HG02840 (cell line): Measurements from ENCODE around the gene CDK5R2.

Source experiments
- ATAC-seq: cut with Tn5 transposase; IDR thresholded peaks from one replicate; pipeline ENCODE4 v1.9.1; 2021; ENCODE audit warnings: mild to moderate bottlenecking, moderate library complexity, moderate number of reproducible peaks; ENCODE audit not compliant: unreplicated experiment, low FRiP score

Gene CDK5R2

GRCh38 chr2:219001577-219002394, 42.3 kb downstream of the CDK5R2 start:
- ATAC-seq = no peak

GRCh38 chr2:219002395-219003266, 43.2 kb downstream of the CDK5R2 start:
- ATAC-seq = no peak

GRCh38 chr2:219003267-219003634, 43.8 kb downstream of the CDK5R2 start:
- no peak for ATAC-seq

- no peak for ATAC-seq
Observed at GRCh38 chr2:219003979-219004378, 44.5 kb downstream of the CDK5R2 start.

GRCh38 chr2:219009294-219009693, 49.8 kb downstream of the CDK5R2 start:
- no peak for ATAC-seq

- no peak for ATAC-seq
Observed at GRCh38 chr2:219010162-219010756, 50.8 kb downstream of the CDK5R2 start.

- no peak for ATAC-seq
Observed at GRCh38 chr2:219010873-219011272, 51.4 kb downstream of the CDK5R2 start.
